HepG2 (cell line): Measurements from ENCODE around the gene PMM2. TPM values are rescaled to one million over a fixed set of nuclear protein-coding genes. Genes with fewer than 3 reads are reported as not detected.

Experiments
- ADNP ChIP-seq: sonication (generic); formaldehyde crosslinking; IDR thresholded peaks from 2 replicates; pipeline ENCODE4 v1.4.0; 2020; ENCODE audit warnings: missing genetic modification reagents
- CBFB ChIP-seq: sonication (generic); formaldehyde crosslinking; IDR thresholded peaks from 2 replicates; pipeline ENCODE4 v1.4.0; 2020; ENCODE audit warnings: missing genetic modification reagents
- FOXM1 ChIP-seq: sonication (generic); formaldehyde crosslinking; IDR thresholded peaks from 2 replicates; pipeline ENCODE4 v1.5.0; 2020; ENCODE audit warnings: missing genetic modification reagents
- KLF13 ChIP-seq: sonication (generic); formaldehyde crosslinking; IDR thresholded peaks from 2 replicates; pipeline ENCODE4 v1.4.0; 2020; ENCODE audit warnings: mild to moderate bottlenecking, missing genetic modification reagents
- PRPF4 ChIP-seq: fragments of 200-400 bp; formaldehyde crosslinking; IDR thresholded peaks from 2 replicates; pipeline ENCODE4 v1.6.1; 2016; ENCODE audit warnings: low read length, low read depth; ENCODE audit not compliant: poor library complexity, severe bottlenecking
- REXO4 ChIP-seq: sonication (generic); formaldehyde crosslinking; IDR thresholded peaks from 2 replicates; pipeline ENCODE4 v1.8.0; 2022; ENCODE audit warnings: missing genetic modification reagents, mild to moderate bottlenecking, borderline replicate concordance
- SMYD3 ChIP-seq: sonication (generic); formaldehyde crosslinking; IDR thresholded peaks from 2 replicates; pipeline ENCODE4 v1.8.1; 2023; ENCODE audit warnings: mild to moderate bottlenecking, missing genetic modification reagents
- TBP ChIP-seq: sonication (generic); formaldehyde crosslinking; IDR thresholded peaks from 2 replicates; pipeline ENCODE4 v1.5.0; 2020; ENCODE audit warnings: missing genetic modification reagents
- ZNF205 ChIP-seq: IDR thresholded peaks from 2 replicates; pipeline ENCODE4 v1.6.1; 2018; ENCODE audit warnings: missing biosample characterization, missing genetic modification reagents
- ZNF562 ChIP-seq: sonication (generic); formaldehyde crosslinking; IDR thresholded peaks from 2 replicates; pipeline ENCODE4 v1.8.0; 2022; ENCODE audit warnings: missing genetic modification reagents, borderline replicate concordance
- ZNF564 ChIP-seq: sonication (generic); formaldehyde crosslinking; IDR thresholded peaks from 2 replicates; pipeline ENCODE4 v1.8.1; 2023; ENCODE audit warnings: mild to moderate bottlenecking, missing genetic modification reagents
- ZNF577 ChIP-seq: sonication (generic); formaldehyde crosslinking; IDR thresholded peaks from 2 replicates; pipeline ENCODE4 v1.4.0; 2020; ENCODE audit warnings: mild to moderate bottlenecking, low read depth, missing genetic modification reagents, borderline replicate concordance
- ZNF737 ChIP-seq: sonication (generic); formaldehyde crosslinking; IDR thresholded peaks from 2 replicates; pipeline ENCODE4 v1.5.0; 2020; ENCODE audit warnings: missing genetic modification reagents, mild to moderate bottlenecking, borderline replicate concordance
- ZNF777 ChIP-seq: sonication (generic); formaldehyde crosslinking; IDR thresholded peaks from 2 replicates; pipeline ENCODE4 v1.4.0; 2020; ENCODE audit warnings: missing genetic modification reagents
- polyA plus RNA-seq, 8 experiments: library from polyadenylated mRNA; depleted of rRNA in 3 of 8; stranded (reverse) in 7 of 8; unstranded in 1 of 8; fragments of >200 nt; fragmentation: Illumina TruSeq in 4 of 8; extraction: Trizol in 4 of 8; gene quantifications; 2 replicates each; pipeline versions ENCODE4 v1.2.1 to v1.2.3, GENCODE V29; 2011 to 2016; ENCODE audit warnings: low read depth in 4 of 8, missing spikeins in 1 of 8, mixed read lengths in 1 of 8; ENCODE audit not compliant: insufficient read depth in 1 of 8
- total RNA-seq, 5 experiments: library from RNA; depleted of rRNA; stranded (reverse); fragments of >200 nt; fragmentation: Illumina TruSeq; extraction: Trizol; gene quantifications; 2 replicates each; pipeline ENCODE4 v1.2.3, GENCODE V29; 2016; ENCODE audit warnings: low read depth in 1 of 5
- TF ChIP-seq, protein P1 (sequence below): IDR thresholded peaks from 2 replicates; pipeline ENCODE4 v1.6.1; 2016; ENCODE audit warnings: missing compliant biosample characterization, missing genetic modification reagents, borderline replicate concordance
- TF ChIP-seq, protein P2 (sequence below): fragments of 450-650 bp; IDR thresholded peaks from 2 replicates; pipeline ENCODE4 v1.6.1; 2017
- TF ChIP-seq, protein P3 (sequence below): sonication (generic); formaldehyde crosslinking; IDR thresholded peaks from 2 replicates; pipeline ENCODE4 v1.4.0; 2020; ENCODE audit warnings: missing genetic modification reagents
- TF ChIP-seq, protein P4 (sequence below): sonication (generic); formaldehyde crosslinking; IDR thresholded peaks from 2 replicates; pipeline ENCODE4 v1.4.0; 2020; ENCODE audit warnings: mild to moderate bottlenecking, missing genetic modification reagents
- TF ChIP-seq, protein P5 (sequence below): IDR thresholded peaks from 2 replicates; pipeline ENCODE4 v1.6.1; 2012; ENCODE audit warnings: low read length, improper control_type of control experiment
- TF ChIP-seq, protein P6 (sequence below): sonication (generic); formaldehyde crosslinking; IDR thresholded peaks from 2 replicates; pipeline ENCODE4 v1.5.0; 2020; ENCODE audit warnings: missing genetic modification reagents

PMM2 gene
- total and polyA plus RNA-seq, 2 of the 13 experiments (the other 11 are each of a cell fraction or from before 2014, with no cell fraction given), result 52.2 to 93.7 TPM

DNA sequence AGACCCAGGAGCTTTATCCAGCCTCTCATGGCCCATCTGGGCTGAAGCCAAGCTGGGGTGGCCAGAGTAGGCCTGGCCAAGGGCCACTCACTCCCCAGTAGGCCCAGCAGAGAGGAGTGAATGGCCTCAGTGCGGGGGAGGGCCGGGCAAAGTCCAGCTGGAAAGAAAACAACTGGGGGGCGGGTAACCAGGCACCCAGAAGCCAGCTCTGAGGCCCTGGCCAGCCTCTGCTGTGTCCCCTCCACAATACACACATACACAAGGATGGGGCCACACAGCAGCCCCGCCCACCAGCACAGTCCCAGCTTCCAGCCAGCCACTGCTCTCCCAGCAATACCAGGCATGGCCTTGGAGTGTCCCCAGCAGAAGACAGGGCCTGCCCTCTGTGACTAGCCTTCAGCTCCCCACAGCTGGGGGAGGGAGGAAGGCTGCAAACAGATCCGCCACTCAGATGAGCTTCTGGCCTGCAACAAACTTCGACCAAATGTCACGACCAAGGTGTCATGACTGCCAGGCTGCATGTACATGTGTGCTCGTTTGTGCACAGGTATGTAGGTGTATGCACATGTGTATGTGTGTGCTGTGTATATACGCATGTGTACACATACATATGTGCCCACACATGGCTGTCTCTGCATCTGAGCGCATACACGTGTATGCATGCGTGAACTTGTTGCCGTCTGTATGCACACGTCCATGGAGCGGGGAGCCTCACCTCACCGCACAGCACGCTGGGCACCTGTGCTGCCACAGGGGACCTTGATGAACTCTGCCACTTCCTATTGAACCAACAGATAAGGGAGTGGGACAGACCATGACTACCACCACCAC lies 66.2 kb downstream of the PMM2 start (continued):
- TF ChIP-seq, protein P1, sequence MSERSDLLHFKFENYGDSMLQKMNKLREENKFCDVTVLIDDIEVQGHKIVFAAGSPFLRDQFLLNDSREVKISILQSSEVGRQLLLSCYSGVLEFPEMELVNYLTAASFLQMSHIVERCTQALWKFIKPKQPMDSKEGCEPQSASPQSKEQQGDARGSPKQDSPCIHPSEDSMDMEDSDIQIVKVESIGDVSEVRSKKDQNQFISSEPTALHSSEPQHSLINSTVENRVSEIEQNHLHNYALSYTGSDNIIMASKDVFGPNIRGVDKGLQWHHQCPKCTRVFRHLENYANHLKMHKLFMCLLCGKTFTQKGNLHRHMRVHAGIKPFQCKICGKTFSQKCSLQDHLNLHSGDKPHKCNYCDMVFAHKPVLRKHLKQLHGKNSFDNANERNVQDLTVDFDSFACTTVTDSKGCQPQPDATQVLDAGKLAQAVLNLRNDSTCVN (CRISPR knock-in tag), result peak; percentile 70; the same call in 1 of the 2 replicates
- TF ChIP-seq ZNF205 (CRISPR knock-in tag), result peak; percentile 95; the same call in 1 of the 2 replicates
- TF ChIP-seq PRPF4, result no peak
- TF ChIP-seq, protein P2, sequence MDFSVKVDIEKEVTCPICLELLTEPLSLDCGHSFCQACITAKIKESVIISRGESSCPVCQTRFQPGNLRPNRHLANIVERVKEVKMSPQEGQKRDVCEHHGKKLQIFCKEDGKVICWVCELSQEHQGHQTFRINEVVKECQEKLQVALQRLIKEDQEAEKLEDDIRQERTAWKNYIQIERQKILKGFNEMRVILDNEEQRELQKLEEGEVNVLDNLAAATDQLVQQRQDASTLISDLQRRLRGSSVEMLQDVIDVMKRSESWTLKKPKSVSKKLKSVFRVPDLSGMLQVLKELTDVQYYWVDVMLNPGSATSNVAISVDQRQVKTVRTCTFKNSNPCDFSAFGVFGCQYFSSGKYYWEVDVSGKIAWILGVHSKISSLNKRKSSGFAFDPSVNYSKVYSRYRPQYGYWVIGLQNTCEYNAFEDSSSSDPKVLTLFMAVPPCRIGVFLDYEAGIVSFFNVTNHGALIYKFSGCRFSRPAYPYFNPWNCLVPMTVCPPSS, result no peak
- no peak for TF ChIP-seq ZNF577
- peak; percentile 84 for TF ChIP-seq CBFB (CRISPR knock-in tag)
- TF ChIP-seq ZNF564 (CRISPR knock-in tag), result peak; percentile 96
- TF ChIP-seq ZNF562 (CRISPR knock-in tag), result 0 out of 2 replicates have a peak, but pooled peaks have one; percentile 64
- peak; percentile 16; the same call in 1 of the 2 replicates for TF ChIP-seq ADNP (CRISPR knock-in tag)
- TF ChIP-seq, protein P3, sequence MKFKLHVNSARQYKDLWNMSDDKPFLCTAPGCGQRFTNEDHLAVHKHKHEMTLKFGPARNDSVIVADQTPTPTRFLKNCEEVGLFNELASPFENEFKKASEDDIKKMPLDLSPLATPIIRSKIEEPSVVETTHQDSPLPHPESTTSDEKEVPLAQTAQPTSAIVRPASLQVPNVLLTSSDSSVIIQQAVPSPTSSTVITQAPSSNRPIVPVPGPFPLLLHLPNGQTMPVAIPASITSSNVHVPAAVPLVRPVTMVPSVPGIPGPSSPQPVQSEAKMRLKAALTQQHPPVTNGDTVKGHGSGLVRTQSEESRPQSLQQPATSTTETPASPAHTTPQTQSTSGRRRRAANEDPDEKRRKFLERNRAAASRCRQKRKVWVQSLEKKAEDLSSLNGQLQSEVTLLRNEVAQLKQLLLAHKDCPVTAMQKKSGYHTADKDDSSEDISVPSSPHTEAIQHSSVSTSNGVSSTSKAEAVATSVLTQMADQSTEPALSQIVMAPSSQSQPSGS, result peak; percentile 96
- TF ChIP-seq, protein P4, sequence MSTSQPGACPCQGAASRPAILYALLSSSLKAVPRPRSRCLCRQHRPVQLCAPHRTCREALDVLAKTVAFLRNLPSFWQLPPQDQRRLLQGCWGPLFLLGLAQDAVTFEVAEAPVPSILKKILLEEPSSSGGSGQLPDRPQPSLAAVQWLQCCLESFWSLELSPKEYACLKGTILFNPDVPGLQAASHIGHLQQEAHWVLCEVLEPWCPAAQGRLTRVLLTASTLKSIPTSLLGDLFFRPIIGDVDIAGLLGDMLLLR (CRISPR knock-in tag), result peak; percentile 87
- peak; percentile 70; the same call in 1 of the 2 replicates for TF ChIP-seq ZNF737 (CRISPR knock-in tag)
- TF ChIP-seq, protein P5, sequence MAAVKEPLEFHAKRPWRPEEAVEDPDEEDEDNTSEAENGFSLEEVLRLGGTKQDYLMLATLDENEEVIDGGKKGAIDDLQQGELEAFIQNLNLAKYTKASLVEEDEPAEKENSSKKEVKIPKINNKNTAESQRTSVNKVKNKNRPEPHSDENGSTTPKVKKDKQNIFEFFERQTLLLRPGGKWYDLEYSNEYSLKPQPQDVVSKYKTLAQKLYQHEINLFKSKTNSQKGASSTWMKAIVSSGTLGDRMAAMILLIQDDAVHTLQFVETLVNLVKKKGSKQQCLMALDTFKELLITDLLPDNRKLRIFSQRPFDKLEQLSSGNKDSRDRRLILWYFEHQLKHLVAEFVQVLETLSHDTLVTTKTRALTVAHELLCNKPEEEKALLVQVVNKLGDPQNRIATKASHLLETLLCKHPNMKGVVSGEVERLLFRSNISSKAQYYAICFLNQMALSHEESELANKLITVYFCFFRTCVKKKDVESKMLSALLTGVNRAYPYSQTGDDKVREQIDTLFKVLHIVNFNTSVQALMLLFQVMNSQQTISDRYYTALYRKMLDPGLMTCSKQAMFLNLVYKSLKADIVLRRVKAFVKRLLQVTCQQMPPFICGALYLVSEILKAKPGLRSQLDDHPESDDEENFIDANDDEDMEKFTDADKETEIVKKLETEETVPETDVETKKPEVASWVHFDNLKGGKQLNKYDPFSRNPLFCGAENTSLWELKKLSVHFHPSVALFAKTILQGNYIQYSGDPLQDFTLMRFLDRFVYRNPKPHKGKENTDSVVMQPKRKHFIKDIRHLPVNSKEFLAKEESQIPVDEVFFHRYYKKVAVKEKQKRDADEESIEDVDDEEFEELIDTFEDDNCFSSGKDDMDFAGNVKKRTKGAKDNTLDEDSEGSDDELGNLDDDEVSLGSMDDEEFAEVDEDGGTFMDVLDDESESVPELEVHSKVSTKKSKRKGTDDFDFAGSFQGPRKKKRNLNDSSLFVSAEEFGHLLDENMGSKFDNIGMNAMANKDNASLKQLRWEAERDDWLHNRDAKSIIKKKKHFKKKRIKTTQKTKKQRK, result no peak
- TF ChIP-seq FOXM1 (CRISPR knock-in tag), result no peak
- TF ChIP-seq, protein P6, sequence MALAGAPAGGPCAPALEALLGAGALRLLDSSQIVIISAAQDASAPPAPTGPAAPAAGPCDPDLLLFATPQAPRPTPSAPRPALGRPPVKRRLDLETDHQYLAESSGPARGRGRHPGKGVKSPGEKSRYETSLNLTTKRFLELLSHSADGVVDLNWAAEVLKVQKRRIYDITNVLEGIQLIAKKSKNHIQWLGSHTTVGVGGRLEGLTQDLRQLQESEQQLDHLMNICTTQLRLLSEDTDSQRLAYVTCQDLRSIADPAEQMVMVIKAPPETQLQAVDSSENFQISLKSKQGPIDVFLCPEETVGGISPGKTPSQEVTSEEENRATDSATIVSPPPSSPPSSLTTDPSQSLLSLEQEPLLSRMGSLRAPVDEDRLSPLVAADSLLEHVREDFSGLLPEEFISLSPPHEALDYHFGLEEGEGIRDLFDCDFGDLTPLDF (CRISPR knock-in tag), result no peak
- no peak for TF ChIP-seq REXO4 (CRISPR knock-in tag)
- no peak for TF ChIP-seq ZNF777 (CRISPR knock-in tag)
- peak; percentile 95; the same call in 1 of the 2 replicates for TF ChIP-seq TBP (CRISPR knock-in tag)
- no peak for TF ChIP-seq KLF13
- TF ChIP-seq SMYD3 (CRISPR knock-in tag), result peak; percentile 99
